ENCODE data around the gene OCA2. TPM values are rescaled to one million over a fixed set of nuclear protein-coding genes. Genes with fewer than 3 reads are reported as not detected.

Gene OCA2
- total RNA-seq, 1 donor from 2014 or later = 1.7 TPM

DNA sequence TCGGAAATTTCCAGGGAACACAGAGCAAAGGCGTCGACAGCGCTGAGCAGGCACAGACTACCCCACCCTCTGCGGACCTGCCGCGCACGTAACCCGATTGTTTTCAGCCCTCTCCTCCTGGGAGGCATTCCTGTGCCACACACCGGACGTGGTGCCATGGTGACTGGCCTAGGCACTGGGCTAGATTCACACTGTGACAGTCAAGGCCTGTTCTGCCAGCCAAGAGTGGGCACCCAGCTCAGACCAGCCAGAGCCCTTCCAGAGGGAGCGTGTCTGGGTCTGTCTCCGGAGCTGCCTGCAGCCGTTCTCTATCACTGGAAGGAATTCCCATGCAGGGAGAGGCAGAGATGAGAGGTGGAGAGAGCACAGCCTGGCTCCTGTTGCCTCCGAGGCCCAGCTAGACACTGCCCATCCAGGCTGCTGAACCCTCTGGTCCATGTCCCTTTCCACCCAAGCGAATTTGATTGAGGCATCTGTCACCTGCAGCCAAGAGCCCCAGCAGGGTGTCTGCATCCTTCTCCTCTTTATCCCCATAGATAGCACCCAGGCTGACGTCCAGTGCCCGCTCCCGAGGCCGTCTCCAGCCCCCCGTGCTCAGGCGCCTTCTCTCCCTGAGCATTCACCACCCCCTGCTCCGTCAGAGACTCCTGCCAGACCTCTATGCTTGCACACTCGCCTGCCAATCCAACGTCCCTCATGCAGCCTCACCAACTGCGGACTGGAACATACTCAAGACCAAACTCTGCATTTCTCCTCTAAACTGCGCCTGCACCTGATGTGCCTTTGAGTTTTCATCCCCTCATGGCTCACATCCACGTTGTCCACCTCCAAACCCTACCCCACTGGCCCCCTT, 267.5 kb downstream of the OCA2 start:
- H3K9me3 Mint-ChIP-seq (ENCODE audit: unreplicated experiment) = peaks cover 5% of the 10 kb centered on the region
- TF ChIP-seq, protein P1, sequence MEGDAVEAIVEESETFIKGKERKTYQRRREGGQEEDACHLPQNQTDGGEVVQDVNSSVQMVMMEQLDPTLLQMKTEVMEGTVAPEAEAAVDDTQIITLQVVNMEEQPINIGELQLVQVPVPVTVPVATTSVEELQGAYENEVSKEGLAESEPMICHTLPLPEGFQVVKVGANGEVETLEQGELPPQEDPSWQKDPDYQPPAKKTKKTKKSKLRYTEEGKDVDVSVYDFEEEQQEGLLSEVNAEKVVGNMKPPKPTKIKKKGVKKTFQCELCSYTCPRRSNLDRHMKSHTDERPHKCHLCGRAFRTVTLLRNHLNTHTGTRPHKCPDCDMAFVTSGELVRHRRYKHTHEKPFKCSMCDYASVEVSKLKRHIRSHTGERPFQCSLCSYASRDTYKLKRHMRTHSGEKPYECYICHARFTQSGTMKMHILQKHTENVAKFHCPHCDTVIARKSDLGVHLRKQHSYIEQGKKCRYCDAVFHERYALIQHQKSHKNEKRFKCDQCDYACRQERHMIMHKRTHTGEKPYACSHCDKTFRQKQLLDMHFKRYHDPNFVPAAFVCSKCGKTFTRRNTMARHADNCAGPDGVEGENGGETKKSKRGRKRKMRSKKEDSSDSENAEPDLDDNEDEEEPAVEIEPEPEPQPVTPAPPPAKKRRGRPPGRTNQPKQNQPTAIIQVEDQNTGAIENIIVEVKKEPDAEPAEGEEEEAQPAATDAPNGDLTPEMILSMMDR (IDR thresholded peaks at IDR 0.05; ENCODE audit: partially characterized antibody, unreplicated experiment) = no peak
- no peak for DNase-seq
- H3K4me3 Mint-ChIP-seq (ENCODE audit: unreplicated experiment) = no peak overlapping the region
- peaks cover 2% of the 10 kb centered on the region for H3K27me3 Mint-ChIP-seq (ENCODE audit: unreplicated experiment)
- peaks cover 8% of the 10 kb centered on the region for H3K4me1 Mint-ChIP-seq (ENCODE audit: low read depth, unreplicated experiment)
- no peaks in the 10 kb centered on the region for H3K36me3 Mint-ChIP-seq (ENCODE audit: unreplicated experiment)
- no peak overlapping the region for H3K27ac Mint-ChIP-seq (ENCODE audit: unreplicated experiment)

- no peaks in the 10 kb centered on the region for H3K36me3 Mint-ChIP-seq (ENCODE audit: unreplicated experiment)
- no peaks in the 10 kb centered on the region for H3K4me1 Mint-ChIP-seq (ENCODE audit: low read depth, unreplicated experiment)
- peaks cover 5% of the 10 kb centered on the region for H3K9me3 Mint-ChIP-seq (ENCODE audit: unreplicated experiment)
- H3K27me3 Mint-ChIP-seq (ENCODE audit: unreplicated experiment) = peaks cover 2% of the 10 kb centered on the region
- no peak for DNase-seq
- TF ChIP-seq, protein P1 (IDR thresholded peaks at IDR 0.05; ENCODE audit: partially characterized antibody, unreplicated experiment) = no peak
- no peak overlapping the region for H3K27ac Mint-ChIP-seq (ENCODE audit: unreplicated experiment)
- H3K4me3 Mint-ChIP-seq (ENCODE audit: unreplicated experiment) = no peak overlapping the region
Observed at GRCh38 chr15:27828746-27829145, 270.4 kb downstream of the OCA2 start.

- Mint-ChIP-seq H3K27ac (ENCODE audit: unreplicated experiment) (no peak overlapping the region), H3K27me3 (ENCODE audit: unreplicated experiment) (peaks cover 2% of the 10 kb centered on the region), H3K4me1 (ENCODE audit: low read depth, unreplicated experiment) (no peaks in the 10 kb centered on the region), H3K4me3 (ENCODE audit: unreplicated experiment) (no peak overlapping the region), H3K36me3 (ENCODE audit: unreplicated experiment) (no peaks in the 10 kb centered on the region), H3K9me3 (ENCODE audit: unreplicated experiment) (peaks cover 2% of the 10 kb centered on the region)
- TF ChIP-seq, protein P1 (IDR thresholded peaks at IDR 0.05; ENCODE audit: partially characterized antibody, unreplicated experiment) = no peak
- DNase-seq = no peak
Observed at GRCh38 chr15:27826902-27827714, 272.0 kb downstream of the OCA2 start.

- Mint-ChIP-seq H3K4me3 (ENCODE audit: unreplicated experiment) (no peak overlapping the region), H3K4me1 (ENCODE audit: low read depth, unreplicated experiment) (no peaks in the 10 kb centered on the region), H3K27ac (ENCODE audit: unreplicated experiment) (no peak overlapping the region), H3K9me3 (ENCODE audit: unreplicated experiment) (no peaks in the 10 kb centered on the region), H3K27me3 (ENCODE audit: unreplicated experiment) (no peaks in the 10 kb centered on the region), H3K36me3 (ENCODE audit: unreplicated experiment) (no peaks in the 10 kb centered on the region)
- TF ChIP-seq, protein P1 (IDR thresholded peaks at IDR 0.05; ENCODE audit: partially characterized antibody, unreplicated experiment) = no peak
- DNase-seq = no peak
Observed at GRCh38 chr15:27826411-27826810, 272.7 kb downstream of the OCA2 start.

Data from glutamatergic neuron (in vitro differentiated cells).